HepG2 (cell line): Measurements from ENCODE around the gene RHO. TPM values are rescaled to one million over a fixed set of nuclear protein-coding genes. Genes with fewer than 3 reads are reported as not detected.

Experiments used
- ATAC-seq: fragments of 200-7000 bp; cut with Tn5 transposase; 3 replicates; pipeline ENCODE4 v1.9.1; 2020; ENCODE audit warnings: mild to moderate bottlenecking, moderate library complexity
- BruUV-seq: library from RNA; stranded (reverse); fragments of 400-500 nt; replicated peaks from 2 replicates; lab custom pipeline; 2021; lab: Mats Ljungman, UMichigan
- CTCF ChIA-PET: fragments of 300-600 bp; formaldehyde crosslinking; extraction: SDS; loops from one replicate; lab custom pipeline; 2021; ENCODE audit warnings: low total read pairs, inconsistent platforms, low intra/inter-chr PET ratio; lab: Yijun Ruan, JAX
- POLR2A ChIA-PET: fragments of 350-600 bp; sonication (Branson Sonifier 250); formaldehyde crosslinking; loops from one replicate; lab custom pipeline; 2020; ENCODE audit warnings: antibody characterized with exemption, inconsistent platforms; lab: Yijun Ruan, JAX
- DNase-seq: peaks from one replicate; pipeline ENCODE4 v3.0.0-alpha.2; 2015; ENCODE audit warnings: low spot score
- FAIRE-seq: peaks from 3 replicates; lab custom pipeline; 2011; peaks lifted over from hg19 to GRCh38; lab: Jason Lieb, UNC
- H2AFZ ChIP-seq: one replicate; pipeline ENCODE4 v1.6.1; 2011; ENCODE audit warnings: low read length, inconsistent platforms
- H3K27ac ChIP-seq: fragments of 300-600 bp; 3 replicates; pipeline ENCODE4 v1.8.0; 2011; ENCODE audit warnings: mixed run types, mild to moderate bottlenecking, mixed read lengths, low read length, inconsistent platforms; ENCODE audit not compliant: insufficient read depth; ENCODE audit errors: extremely low read length
- H3K27me3 ChIP-seq, 2 experiments: fragments of 200-600 bp in 1 of 2; 2 replicates in 1 of 2; 3 replicates in 1 of 2; pipeline versions ENCODE4 v1.6.0 to v1.8.0; 2011; ENCODE audit warnings: low read length in 2 of 2, mild to moderate bottlenecking in 2 of 2, moderate library complexity in 2 of 2, inconsistent platforms in 1 of 2; ENCODE audit not compliant: insufficient read depth in 2 of 2, control insufficient read depth in 1 of 2
- H3K36me3 ChIP-seq, 2 experiments: fragments of 200-600 bp in 1 of 2; replicated peaks in 1 of 2; 2 replicates in 1 of 2; 3 replicates in 1 of 2; pipeline versions ENCODE4 v1.5.1 to v1.8.0; 2011; ENCODE audit warnings: low read length in 2 of 2, inconsistent platforms in 1 of 2; ENCODE audit not compliant: insufficient read depth in 2 of 2, control insufficient read depth in 1 of 2
- H3K4me1 ChIP-seq: 2 replicates; pipeline ENCODE4 v1.5.1; 2012; ENCODE audit warnings: low read length, inconsistent platforms; ENCODE audit not compliant: insufficient read depth
- H3K4me2 ChIP-seq: 2 replicates; pipeline ENCODE4 v1.6.0; 2011; ENCODE audit warnings: low read depth, low read length, inconsistent platforms
- H3K4me3 ChIP-seq, 3 experiments: fragments of 200-600 bp in 1 of 3; sonication (generic), shearing (Covaris generic) in 1 of 3; replicated peaks in 1 of 3; 2 replicates each; pipeline ENCODE4 v1.5.1; 2011 to 2016; ENCODE audit warnings: low read length in 3 of 3, inconsistent platforms in 2 of 3, low read depth in 2 of 3, mild to moderate bottlenecking in 2 of 3, control low read depth in 1 of 3, mixed read lengths in 1 of 3; ENCODE audit not compliant: insufficient read depth in 1 of 3
- H3K79me2 ChIP-seq: one replicate; pipeline ENCODE4 v1.6.1; 2011; ENCODE audit warnings: low read length, inconsistent platforms; ENCODE audit not compliant: insufficient read depth
- H3K9ac ChIP-seq: 2 replicates; pipeline ENCODE4 v1.6.0; 2011; ENCODE audit warnings: mild to moderate bottlenecking, low read depth, low read length, inconsistent platforms; ENCODE audit not compliant: insufficient read depth
- H3K9me3 ChIP-seq: 2 replicates; pipeline ENCODE4 v1.5.1; 2012; ENCODE audit warnings: mild to moderate bottlenecking, low read length
- H4K20me1 ChIP-seq: 2 replicates; pipeline ENCODE4 v1.6.0; 2011; ENCODE audit warnings: inconsistent platforms, mild to moderate bottlenecking, low read length, moderate library complexity; ENCODE audit not compliant: insufficient read depth
- ELF4 ChIP-seq: sonication (generic); formaldehyde crosslinking; IDR thresholded peaks from 2 replicates; pipeline ENCODE4 v1.5.0; 2020; ENCODE audit warnings: missing genetic modification reagents, mild to moderate bottlenecking, moderate library complexity, borderline replicate concordance
- RBAK ChIP-seq: sonication (generic); formaldehyde crosslinking; IDR thresholded peaks from 2 replicates; pipeline ENCODE4 v1.5.1; 2020; ENCODE audit warnings: mild to moderate bottlenecking, missing genetic modification reagents
- ZIK1 ChIP-seq: sonication (generic); formaldehyde crosslinking; IDR thresholded peaks from 2 replicates; pipeline ENCODE4 v1.5.0; 2020; ENCODE audit warnings: mild to moderate bottlenecking, low read depth, missing genetic modification reagents, borderline replicate concordance
- ZNF430 ChIP-seq: sonication (generic); formaldehyde crosslinking; IDR thresholded peaks from 2 replicates; pipeline ENCODE4 v1.9.0; 2021; ENCODE audit warnings: mild to moderate bottlenecking, missing genetic modification reagents
- ZNF431 ChIP-seq: sonication (generic); formaldehyde crosslinking; IDR thresholded peaks from 2 replicates; pipeline ENCODE4 v1.9.0; 2022; ENCODE audit warnings: missing genetic modification reagents, low read depth, mild to moderate bottlenecking, borderline replicate concordance
- ZNF569 ChIP-seq: sonication (generic); formaldehyde crosslinking; IDR thresholded peaks from 2 replicates; pipeline ENCODE4 v1.5.0; 2020; ENCODE audit warnings: mild to moderate bottlenecking, missing genetic modification reagents, moderate library complexity, borderline replicate concordance
- ZNF773 ChIP-seq: sonication (generic); formaldehyde crosslinking; IDR thresholded peaks from 2 replicates; pipeline ENCODE4 v1.4.0; 2020; ENCODE audit warnings: missing genetic modification reagents, borderline replicate concordance
- WGBS: methylation state at CpG from one replicate; pipeline ENCODE4 v1.1.6; 2017; ENCODE audit warnings: low lambda C conversion rate; 5-methylcytosine and 5-hydroxymethylcytosine counted together
- in situ Hi-C: cut with HindIII; loops from 2 replicates; pipeline ENCODE4 v1.10.0; 2017; ENCODE audit warnings: low pct_unique_long_range_greater_than_20kb; ENCODE audit not compliant: extremely low pct_ligation_motif_present
- intact Hi-C: fragments of 100-400 bp; cut with micrococcal nuclease; formaldehyde crosslinking; loops from one replicate; pipeline ENCODE4 v1.10.0; 2022; ENCODE audit not compliant: unreplicated experiment
- polyA plus RNA-seq, 8 experiments: library from polyadenylated mRNA; depleted of rRNA in 3 of 8; stranded (reverse) in 7 of 8; unstranded in 1 of 8; fragments of >200 nt; fragmentation: Illumina TruSeq in 4 of 8; extraction: Trizol in 4 of 8; gene quantifications; 2 replicates each; pipeline versions ENCODE4 v1.2.1 to v1.2.3, GENCODE V29; 2011 to 2016; ENCODE audit warnings: low read depth in 4 of 8, missing spikeins in 1 of 8, mixed read lengths in 1 of 8; ENCODE audit not compliant: insufficient read depth in 1 of 8
- total RNA-seq, 5 experiments: library from RNA; depleted of rRNA; stranded (reverse); fragments of >200 nt; fragmentation: Illumina TruSeq; extraction: Trizol; gene quantifications; 2 replicates each; pipeline ENCODE4 v1.2.3, GENCODE V29; 2016; ENCODE audit warnings: low read depth in 1 of 5

Gene RHO
- total and polyA plus RNA-seq, 2 of the 13 experiments (the other 11 are each of a cell fraction or from before 2014, with no cell fraction given) = not detected

DNA sequence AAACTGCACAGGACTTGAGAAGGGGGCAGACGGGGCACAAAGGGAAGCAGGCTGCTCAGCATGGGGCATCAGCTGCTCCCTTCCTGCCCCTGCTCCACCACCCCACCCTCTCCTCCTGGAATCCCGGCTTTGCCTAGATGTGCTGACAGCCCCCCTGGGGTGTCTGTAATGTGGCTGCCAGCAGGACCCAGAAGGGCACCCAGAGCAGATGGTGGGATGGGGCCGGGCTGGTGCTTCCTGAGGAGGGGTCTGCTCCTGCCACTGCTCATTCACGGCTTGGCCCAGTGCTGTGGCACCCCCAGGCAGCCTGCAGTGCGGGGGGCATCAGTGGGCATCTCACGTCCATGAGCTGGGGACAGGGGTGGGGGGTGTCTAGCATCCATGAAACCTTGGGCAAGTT lies 24.7 kb downstream of the RHO start (continued):
- no peak for TF ChIP-seq ELF4 (CRISPR knock-in tag)

- no peak for TF ChIP-seq ZNF431 (CRISPR knock-in tag)
- no peak for TF ChIP-seq ZNF569 (CRISPR knock-in tag)
- no peak for TF ChIP-seq RBAK
- TF ChIP-seq ZNF773 = no peak
- TF ChIP-seq ZIK1 (CRISPR knock-in tag) = no peak
- TF ChIP-seq ZNF430 (CRISPR knock-in tag) = no peak
- Histone ChIP-seq H3K27me3 (no peaks in the 10 kb centered on the region), H3K4me3 (no peak overlapping the region), H3K79me2 (no peaks in the 10 kb centered on the region), H3K27ac (no peak overlapping the region), H3K9ac (no peak overlapping the region), H2AFZ (no peak overlapping the region), H3K4me2 (no peak overlapping the region), H4K20me1 (no peaks in the 10 kb centered on the region), H3K4me1 (peaks cover 42% of the 10 kb centered on the region), H3K36me3 (peaks cover 3 to 6% of the 10 kb centered on the region in 2 experiments; a peak in 3 of 5 replicates), H3K9me3 (no peaks in the 10 kb centered on the region)
- POLR2A ChIA-PET = interaction anchor here (2.2 kb wide), 1 partner anchor 19 kb away, joined by 11 read pairs; no protein-coding TSS in a partner anchor
- in situ Hi-C loops = loop anchor here (5.0 kb wide), 1 partner anchor 61 kb away; no protein-coding TSS in a partner anchor
- CTCF ChIA-PET = no interaction called here
- intact Hi-C loops = loop anchor here (10.0 kb wide), 1 partner anchor 59 kb away; no protein-coding TSS in a partner anchor
- ATAC-seq = 0 out of 3 replicates have a peak, but pooled peaks have one; percentile 6
- FAIRE-seq = no peak
- 60% methylated on average over 15 of the region's 15 CpGs for WGBS
- DNase-seq = no peak
- no TSS peak for BruUV-seq
Observed at GRCh38 chr3:129553719-129554118, 25.3 kb downstream of the RHO start.
